Hepatocyte (in vitro differentiated cells): ENCODE results near the gene HOXD4.

Experiments used
- EZH2 ChIP-seq: fragments of 200-600 bp; sonication (generic); IDR thresholded peaks from 2 replicates; pipeline ENCODE4 v1.6.1; 2016; ENCODE audit warnings: antibody characterized with exemption, mild to moderate bottlenecking, borderline replicate concordance
- TF ChIP-seq, protein P1 (sequence below): fragments of 200-600 bp; sonication (generic); IDR thresholded peaks from 2 replicates; pipeline ENCODE4 v1.5.1; 2016; ENCODE audit warnings: antibody characterized with exemption, mild to moderate bottlenecking; ENCODE audit not compliant: poor library complexity

DNA sequence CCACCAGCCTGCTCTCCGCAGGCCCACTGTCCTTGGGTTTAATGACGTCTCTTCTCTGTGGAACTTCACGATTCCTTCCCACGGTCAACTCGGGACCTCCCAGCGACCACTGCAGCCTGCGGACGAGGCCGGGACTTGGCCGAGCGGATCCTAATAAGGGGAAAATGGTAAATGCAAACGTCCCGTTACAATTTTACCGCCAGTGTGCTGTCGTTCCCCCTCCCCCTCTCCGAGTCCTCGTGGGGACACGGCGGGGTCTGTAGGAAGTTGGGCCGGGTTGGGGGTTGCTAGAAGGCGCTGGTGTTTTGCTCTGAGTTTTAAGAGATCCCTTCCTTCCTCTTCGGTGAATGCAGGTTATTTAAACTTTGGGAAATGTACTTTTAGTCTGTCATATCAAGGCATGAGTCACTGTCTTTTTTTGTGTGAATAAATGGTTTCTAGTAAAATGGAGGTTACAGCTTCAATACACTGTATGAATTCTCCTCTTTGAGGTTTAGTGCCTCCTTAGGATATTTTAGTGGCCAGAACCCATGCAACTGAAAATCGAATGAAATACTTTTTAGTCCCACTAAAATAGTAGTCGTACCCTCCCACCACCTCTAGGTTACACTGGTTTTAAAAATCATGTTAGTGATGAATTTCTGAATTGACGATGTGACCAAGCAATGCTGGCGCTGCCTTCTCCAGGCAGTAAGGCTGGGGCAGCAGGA is 42.0 kb upstream of the HOXD4 start:
- TF ChIP-seq, protein P1, sequence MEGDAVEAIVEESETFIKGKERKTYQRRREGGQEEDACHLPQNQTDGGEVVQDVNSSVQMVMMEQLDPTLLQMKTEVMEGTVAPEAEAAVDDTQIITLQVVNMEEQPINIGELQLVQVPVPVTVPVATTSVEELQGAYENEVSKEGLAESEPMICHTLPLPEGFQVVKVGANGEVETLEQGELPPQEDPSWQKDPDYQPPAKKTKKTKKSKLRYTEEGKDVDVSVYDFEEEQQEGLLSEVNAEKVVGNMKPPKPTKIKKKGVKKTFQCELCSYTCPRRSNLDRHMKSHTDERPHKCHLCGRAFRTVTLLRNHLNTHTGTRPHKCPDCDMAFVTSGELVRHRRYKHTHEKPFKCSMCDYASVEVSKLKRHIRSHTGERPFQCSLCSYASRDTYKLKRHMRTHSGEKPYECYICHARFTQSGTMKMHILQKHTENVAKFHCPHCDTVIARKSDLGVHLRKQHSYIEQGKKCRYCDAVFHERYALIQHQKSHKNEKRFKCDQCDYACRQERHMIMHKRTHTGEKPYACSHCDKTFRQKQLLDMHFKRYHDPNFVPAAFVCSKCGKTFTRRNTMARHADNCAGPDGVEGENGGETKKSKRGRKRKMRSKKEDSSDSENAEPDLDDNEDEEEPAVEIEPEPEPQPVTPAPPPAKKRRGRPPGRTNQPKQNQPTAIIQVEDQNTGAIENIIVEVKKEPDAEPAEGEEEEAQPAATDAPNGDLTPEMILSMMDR, result no peak
- peak; percentile 86 for TF ChIP-seq EZH2
